Keratinocyte (primary cell): ENCODE results near the gene ROR1. TPM values are rescaled to one million over a fixed set of nuclear protein-coding genes. Genes with fewer than 3 reads are reported as not detected.

Experiments used
- DNase-seq: peaks from one replicate; pipeline ENCODE4 v3.0.0-alpha.2; 2011; ENCODE audit warnings: low read depth, missing footprints, low spot score
- FAIRE-seq: peaks from 2 replicates; lab custom pipeline; 2011; peaks lifted over from hg19 to GRCh38; lab: Jason Lieb, UNC
- H2AFZ ChIP-seq: 2 replicates; pipeline ENCODE4 v1.6.0; 2012; ENCODE audit warnings: low read length, control low read depth, inconsistent platforms; ENCODE audit not compliant: control insufficient read depth
- H3K27ac ChIP-seq: 2 replicates; pipeline ENCODE4 v1.5.1; 2011; ENCODE audit warnings: low read length; ENCODE audit not compliant: control insufficient read depth, insufficient read depth
- H3K27me3 ChIP-seq: 3 replicates; pipeline ENCODE4 v1.6.0; 2011; ENCODE audit warnings: low read length; ENCODE audit not compliant: control insufficient read depth, insufficient read depth; ENCODE audit errors: extremely low read depth
- H3K36me3 ChIP-seq, 2 experiments: 2 replicates in 1 of 2; 3 replicates in 1 of 2; pipeline ENCODE4 v1.5.1; 2011; ENCODE audit warnings: low read length in 2 of 2, mild to moderate bottlenecking in 1 of 2; ENCODE audit not compliant: control insufficient read depth in 2 of 2, insufficient read depth in 2 of 2; ENCODE audit errors: extremely low read depth in 1 of 2
- H3K4me1 ChIP-seq: 3 replicates; pipeline ENCODE4 v1.5.1; 2011; ENCODE audit warnings: low read length; ENCODE audit not compliant: control insufficient read depth, insufficient read depth; ENCODE audit errors: extremely low read depth
- H3K4me2 ChIP-seq: 3 replicates; pipeline ENCODE4 v1.6.0; 2011; ENCODE audit warnings: low read depth, low read length; ENCODE audit not compliant: control insufficient read depth, insufficient read depth; ENCODE audit errors: extremely low read depth
- H3K4me3 ChIP-seq, 3 experiments: fragments of 200-600 bp in 1 of 3; sonication (generic) in 1 of 3; 2 replicates in 2 of 3; 3 replicates in 1 of 3; pipeline ENCODE4 v1.5.1; 2011 to 2016; ENCODE audit warnings: low read length in 3 of 3, mild to moderate bottlenecking in 3 of 3, control low read depth in 2 of 3, inconsistent platforms in 1 of 3, low read depth in 1 of 3, mixed read lengths in 1 of 3, mixed run types in 1 of 3, moderate library complexity in 1 of 3; ENCODE audit not compliant: control insufficient read depth in 2 of 3, insufficient read depth in 2 of 3; ENCODE audit errors: extremely low read depth in 1 of 3
- H3K79me2 ChIP-seq: 2 replicates; pipeline ENCODE4 v1.6.0; 2012; ENCODE audit warnings: low read length; ENCODE audit not compliant: control insufficient read depth, insufficient read depth
- H3K9ac ChIP-seq: 3 replicates; pipeline ENCODE4 v1.6.0; 2011; ENCODE audit warnings: low read length; ENCODE audit not compliant: control insufficient read depth, insufficient read depth; ENCODE audit errors: extremely low read depth
- H3K9me1 ChIP-seq: 3 replicates; pipeline ENCODE4 v1.6.0; 2011; ENCODE audit warnings: low read length; ENCODE audit not compliant: control insufficient read depth, insufficient read depth; ENCODE audit errors: extremely low read depth
- H3K9me3 ChIP-seq: 2 replicates; pipeline ENCODE4 v1.5.1; 2012; ENCODE audit warnings: low read depth, low read length; ENCODE audit not compliant: control insufficient read depth
- H4K20me1 ChIP-seq: 3 replicates; pipeline ENCODE4 v1.6.0; 2011; ENCODE audit warnings: low read length; ENCODE audit not compliant: control insufficient read depth, insufficient read depth; ENCODE audit errors: extremely low read depth
- CTCF ChIP-seq, 3 experiments: IDR thresholded peaks in 1 of 3; conservative IDR thresholded peaks in 1 of 3; optimal IDR thresholded peaks in 1 of 3; 2 replicates in 2 of 3; 3 replicates in 1 of 3; pipeline versions ENCODE3 to v1.5.1; 2011; ENCODE audit warnings: low read length in 3 of 3, mild to moderate bottlenecking in 3 of 3, moderate library complexity in 2 of 3, control low read depth in 1 of 3, inconsistent platforms in 1 of 3; ENCODE audit not compliant: insufficient read depth in 2 of 3; ENCODE audit errors: extremely low read depth in 1 of 3
- EZH2 ChIP-seq: IDR thresholded peaks from one replicate; pipeline ENCODE4 v1.6.1; 2012; ENCODE audit warnings: inconsistent platforms, mild to moderate bottlenecking, low read length, moderate library complexity
- dilution Hi-C: fragments of 300-500 bp; cut with MboI; formaldehyde crosslinking; loops from one replicate; pipeline ENCODE4 v1.7.0; 2020; ENCODE audit warnings: low sequenced_read_pairs; ENCODE audit not compliant: extremely low pct_ligation_motif_present
- polyA plus RNA-seq, 5 experiments: library from polyadenylated mRNA; depleted of rRNA in 3 of 5; stranded (reverse) in 3 of 5; stranded (forward) in 1 of 5; unstranded in 1 of 5; fragments of >200 nt; gene quantifications; 1 replicate in 1 of 5; 2 replicates in 3 of 5; 3 replicates in 1 of 5; pipeline versions ENCODE4 v1.2.1 to v1.2.3, GENCODE V29; 2011 to 2012; ENCODE audit warnings: missing spikeins in 2 of 5, low read depth in 1 of 5, low replicate concordance in 1 of 5

The ROR1 gene
- polyA plus RNA-seq, 1 donor (not counting 4 experiments of a cell fraction or from before 2014, with no cell fraction given), result 9.2 TPM

GRCh38 chr1:63863145-63863544 lies 89.3 kb downstream of the ROR1 start:
- Histone ChIP-seq H3K4me1 (peaks cover 34% of the 10 kb centered on the region), H3K79me2 (no peaks in the 10 kb centered on the region), H2AFZ (no peak overlapping the region), H3K4me2 (no peak overlapping the region), H3K9me1 (no peaks in the 10 kb centered on the region), H3K4me3 (no peak overlapping the region), H4K20me1 (no peaks in the 10 kb centered on the region), H3K36me3 (no peaks in the 10 kb centered on the region), H3K9me3 (no peaks in the 10 kb centered on the region), H3K27me3 (no peaks in the 10 kb centered on the region), H3K27ac (no peak overlapping the region), H3K9ac (no peak overlapping the region)
- TF ChIP-seq EZH2 (no peak), CTCF (optimal IDR thresholded peaks at IDR 0.05 in 1 of 3, IDR thresholded peaks at IDR 0.05 in 1 of 3, conservative IDR thresholded peaks at IDR 0.05 in 1 of 3; ENCODE audit: extremely low read depth in 1 of 3, insufficient read depth in 2 of 3, low read length in 3 of 3) (no peak)
- FAIRE-seq (peak; percentile 9), DNase-seq (no peak)
- dilution Hi-C loops, result no loop called here

GRCh38 chr1:63864224-63864641 lies 90.4 kb downstream of the ROR1 start:
- no peaks in the 10 kb centered on the region for H3K79me2 ChIP-seq
- H3K4me1 ChIP-seq, result peaks cover 40% of the 10 kb centered on the region

More at GRCh38 chr1:63864224-63864641, 90.4 kb downstream of the ROR1 start:
- DNase-seq (peak; percentile 79), FAIRE-seq (peak; percentile 100)
- no peaks in the 10 kb centered on the region for H4K20me1 ChIP-seq
- no peak overlapping the region for H3K27ac ChIP-seq
- H3K4me3 ChIP-seq, result no peak overlapping the region
- no peaks in the 10 kb centered on the region for H3K27me3 ChIP-seq
- H3K9ac ChIP-seq, result no peak overlapping the region
- TF ChIP-seq EZH2 (no peak), CTCF (optimal IDR thresholded peaks at IDR 0.05 in 1 of 3, IDR thresholded peaks at IDR 0.05 in 1 of 3, conservative IDR thresholded peaks at IDR 0.05 in 1 of 3; ENCODE audit: extremely low read depth in 1 of 3, insufficient read depth in 2 of 3, low read length in 3 of 3) (no peak)
- no peak overlapping the region for H2AFZ ChIP-seq
- H3K9me3 ChIP-seq, result no peaks in the 10 kb centered on the region
- H3K36me3 ChIP-seq, result no peaks in the 10 kb centered on the region
- dilution Hi-C loops, result no loop called here
- H3K4me2 ChIP-seq, result peak overlapping the region; percentile 4
- no peaks in the 10 kb centered on the region for H3K9me1 ChIP-seq
